ENCODE measurements around the gene FOCAD. TPM values are rescaled to one million over a fixed set of nuclear protein-coding genes. Genes with fewer than 3 reads are reported as not detected.

The FOCAD gene
- total RNA-seq, 1 experiment from 2014 or later, result 43.3 TPM

GRCh38 chr9:21016701-21017491, 332.8 kb downstream of the FOCAD start:
- no peak overlapping the region for H2BK120ac ChIP-seq (ENCODE audit: low read depth, low read length, poor library complexity, severe bottlenecking)
- H3K9ac ChIP-seq (ENCODE audit: extremely low read depth, insufficient read length, low read length), result no peak overlapping the region
- H4K8ac ChIP-seq (replicated peaks; ENCODE audit: insufficient read length, low read depth, low read length), result no peak overlapping the region
- no peaks in the 10 kb centered on the region for H3K27me3 ChIP-seq (ENCODE audit: insufficient read depth, low read length)
- no peak overlapping the region for H3K18ac ChIP-seq (ENCODE audit: insufficient read length, low read depth, low read length)
- Mint-ChIP-seq H3K4me1 (peaks cover 34 to 45% of the 10 kb centered on the region in 2 experiments), H3K27me3 (ENCODE audit: low read depth) (no peaks in the 10 kb centered on the region), H3K4me3 (no peak overlapping the region), H3K9me3 (0 out of 5 replicates have a peak, but pooled peaks cover 0 to 2% of the 10 kb centered on the region in 2 experiments), H3K36me3 (ENCODE audit: insufficient read depth in 1 of 3, low read depth in 3 of 3) (peaks cover 0 to 8% (median 0%) of the 10 kb centered on the region in 3 experiments; a peak in 2 of 7 replicates), H3K27ac (0 out of 7 replicates have a peak overlapping the region, but pooled peaks of 1 of the 3 experiments have one; percentile 2)
- H3K27ac ChIP-seq (ENCODE audit: insufficient read length, low read depth, low read length), result no peak overlapping the region
- H4K91ac ChIP-seq (ENCODE audit: insufficient read length, low read depth, low read length), result no peak overlapping the region
- no peaks in the 10 kb centered on the region for H3K23me2 ChIP-seq (ENCODE audit: insufficient read length, low read depth, low read length, poor library complexity, severe bottlenecking)
- no peaks in the 10 kb centered on the region for H3K9me3 ChIP-seq (ENCODE audit: control insufficient read depth, low read depth, low read length)
- DNase-seq, result no peak
- H2AK5ac ChIP-seq (ENCODE audit: insufficient read length, low read length), result no peak overlapping the region
- H2BK20ac ChIP-seq (ENCODE audit: low read depth, low read length, poor library complexity, severe bottlenecking), result no peak overlapping the region
- no peaks in the 10 kb centered on the region for H3K79me1 ChIP-seq (ENCODE audit: insufficient read depth, low read depth, low read length, poor library complexity, severe bottlenecking)
- no peaks in the 10 kb centered on the region for H3K79me2 ChIP-seq (ENCODE audit: insufficient read depth, low read length)
- H2BK15ac ChIP-seq (ENCODE audit: low read depth, low read length), result no peak overlapping the region
- no peak overlapping the region for H2BK5ac ChIP-seq (ENCODE audit: insufficient read length, low read length)
- H3K4me2 ChIP-seq (ENCODE audit: insufficient read depth, insufficient read length, low read length), result no peak overlapping the region
- H4K5ac ChIP-seq (ENCODE audit: insufficient read length, low read depth, low read length), result no peak overlapping the region
- H3T11ph ChIP-seq (ENCODE audit: low read length), result no peak overlapping the region
- H2AFZ ChIP-seq (ENCODE audit: low read length), result no peak overlapping the region
- TF ChIP-seq CTCF (conservative IDR thresholded peaks at IDR 0.05), result no peak
- H3K4me1 ChIP-seq (ENCODE audit: insufficient read depth, low read length), result peaks cover 3% of the 10 kb centered on the region; the same call in 1 of the 2 replicates
- no peak overlapping the region for H2BK12ac ChIP-seq (ENCODE audit: insufficient read length, low read depth, low read length)
- no CpG with 5 or more reads among the region's 2 CpGs for WGBS (ENCODE audit: extremely low coverage, insufficient read length, low lambda C conversion rate)
- no peak overlapping the region for H3K4ac ChIP-seq (ENCODE audit: low read depth, low read length)
- no peak overlapping the region for H3K23ac ChIP-seq (ENCODE audit: insufficient read length, low read depth, low read length)
- H4K20me1 ChIP-seq (ENCODE audit: control insufficient read depth, insufficient read depth, insufficient read length), result no peaks in the 10 kb centered on the region
- no peak overlapping the region for H3K14ac ChIP-seq (ENCODE audit: insufficient read depth, low read length)
- H3K56ac ChIP-seq (ENCODE audit: insufficient read length, low read depth, low read length), result no peak overlapping the region
